OCI-LY7 (cell line): ENCODE results near the gene CNTN5. TPM values are rescaled to one million over a fixed set of nuclear protein-coding genes. Genes with fewer than 3 reads are reported as not detected.

Experiments used
- BruUV-seq: library from RNA; stranded (reverse); fragments of 400-500 nt; replicated peaks from 2 replicates; lab custom pipeline; 2021; lab: Mats Ljungman, UMichigan
- CTCF ChIA-PET: fragments of 300-600 bp; sonication (Branson Sonifier 250); formaldehyde crosslinking; loops from one replicate; lab custom pipeline; 2022; ENCODE audit warnings: antibody characterized with exemption; ENCODE audit not compliant: unreplicated experiment; lab: Charles Lee
- POLR2A ChIA-PET: fragments of 300-600 bp; sonication (Branson Sonifier 250); formaldehyde crosslinking; loops from one replicate; lab custom pipeline; 2022; ENCODE audit warnings: antibody characterized with exemption; lab: Charles Lee
- DNase-seq: peaks from one replicate; pipeline ENCODE4 v3.0.0-alpha.2; 2015; ENCODE audit warnings: low spot score
- H2AFZ ChIP-seq: fragments of 200-600 bp; sonication (generic), shearing (Covaris generic); 2 replicates; pipeline ENCODE4 v1.6.1; 2014; ENCODE audit warnings: mild to moderate bottlenecking, antibody characterized with exemption, low read length, moderate library complexity
- H3K27ac ChIP-seq: fragments of 200-600 bp; sonication (generic); 2 replicates; pipeline ENCODE4 v1.5.1; 2014; ENCODE audit warnings: mixed run types, low read depth, mild to moderate bottlenecking, moderate library complexity, low read length, inconsistent platforms; ENCODE audit not compliant: poor library complexity, severe bottlenecking
- H3K36me3 ChIP-seq: fragments of 200-600 bp; sonication (generic); 2 replicates; pipeline ENCODE4 v1.6.1; 2014; ENCODE audit warnings: mild to moderate bottlenecking, antibody characterized with exemption, low read length, moderate library complexity, mixed read lengths; ENCODE audit not compliant: insufficient read depth
- H3K4me1 ChIP-seq: fragments of 200-600 bp; sonication (generic); 2 replicates; pipeline ENCODE4 v1.5.1; 2014; ENCODE audit warnings: mild to moderate bottlenecking, low read length; ENCODE audit not compliant: insufficient read depth, poor library complexity, severe bottlenecking
- H3K4me2 ChIP-seq: fragments of 200-600 bp; sonication (generic); 2 replicates; pipeline ENCODE4 v1.6.1; 2014; ENCODE audit warnings: mild to moderate bottlenecking, low read length
- H3K4me3 ChIP-seq: fragments of 200-600 bp; sonication (generic); 2 replicates; pipeline ENCODE4 v1.5.1; 2014; ENCODE audit warnings: mild to moderate bottlenecking, low read depth, low read length; ENCODE audit not compliant: poor library complexity, severe bottlenecking
- H3K79me2 ChIP-seq: fragments of 200-600 bp; sonication (generic); 2 replicates; pipeline ENCODE4 v1.6.1; 2016; ENCODE audit warnings: low read depth, mild to moderate bottlenecking, low read length, moderate library complexity, mixed read lengths; ENCODE audit not compliant: insufficient read depth
- H3K9me2 ChIP-seq: fragments of 200-600 bp; sonication (generic); 2 replicates; pipeline ENCODE4 v1.6.1; 2016; ENCODE audit warnings: mild to moderate bottlenecking, low read length, mixed read lengths; ENCODE audit not compliant: insufficient read depth
- H3K9me3 ChIP-seq: fragments of 200-600 bp; sonication (generic); 2 replicates; pipeline ENCODE4 v1.6.1; 2014; ENCODE audit warnings: mild to moderate bottlenecking, mixed run types, low read length, mixed read lengths
- H4K20me1 ChIP-seq: fragments of 200-600 bp; sonication (generic); 2 replicates; pipeline ENCODE4 v1.6.1; 2014; ENCODE audit warnings: mild to moderate bottlenecking, antibody characterized with exemption, low read length, moderate library complexity, mixed read lengths; ENCODE audit not compliant: insufficient read depth
- CTCF ChIP-seq: fragments of 200-600 bp; sonication (generic); conservative IDR thresholded peaks from 2 replicates; pipeline ENCODE4 v1.5.1; 2014; ENCODE audit warnings: mild to moderate bottlenecking, antibody characterized with exemption, low read length, moderate library complexity, mixed read lengths
- EZH2phosphoT487 ChIP-seq: fragments of 200-600 bp; sonication (generic); IDR thresholded peaks from 2 replicates; pipeline ENCODE4 v1.6.1; 2018; ENCODE audit warnings: low read depth, borderline replicate concordance, mild to moderate bottlenecking, mixed run types, antibody characterized with exemption, low read length, moderate library complexity, mixed read lengths
- intact Hi-C: fragments of 100-400 bp; cut with micrococcal nuclease; formaldehyde crosslinking; loops from one replicate; pipeline ENCODE4 v1.10.0; 2022; ENCODE audit not compliant: unreplicated experiment
- total RNA-seq, 2 experiments: library from RNA; depleted of rRNA in 1 of 2; stranded (reverse); fragments of >200 nt in 1 of 2; shearing (Covaris generic) in 1 of 2; gene quantifications; 2 replicates each; pipeline ENCODE4 v1.2.3, GENCODE V29; 2014 to 2022

The CNTN5 gene
- total RNA-seq, 2 experiments from 2014 or later, result not detected

GRCh38 chr11:100359281-100359680 lies 1338.5 kb downstream of the CNTN5 start:
- Histone ChIP-seq H3K27ac (no peak overlapping the region), H3K36me3 (no peaks in the 10 kb centered on the region), H2AFZ (no peak overlapping the region), H3K4me1 (no peaks in the 10 kb centered on the region), H3K79me2 (no peaks in the 10 kb centered on the region), H3K9me3 (no peaks in the 10 kb centered on the region), H4K20me1 (no peaks in the 10 kb centered on the region), H3K9me2 (no peaks in the 10 kb centered on the region), H3K4me3 (no peak overlapping the region), H3K4me2 (no peak overlapping the region)
- no peak for DNase-seq
- TF ChIP-seq EZH2phosphoT487, result no peak
- no peak for TF ChIP-seq CTCF
- POLR2A ChIA-PET, result no interaction called here
- BruUV-seq, result no TSS peak
- CTCF ChIA-PET, result no interaction called here
- intact Hi-C loops, result no loop called here

- intact Hi-C loops, result no loop called here
- no peaks in the 10 kb centered on the region for H3K79me2 ChIP-seq
- CTCF ChIA-PET, result no interaction called here
- H4K20me1 ChIP-seq, result no peaks in the 10 kb centered on the region
- TF ChIP-seq CTCF (no peak), EZH2phosphoT487 (no peak)
- BruUV-seq, result no TSS peak
- no peaks in the 10 kb centered on the region for H3K36me3 ChIP-seq
- H3K4me3 ChIP-seq, result no peak overlapping the region
- no peak overlapping the region for H3K4me2 ChIP-seq
- no peaks in the 10 kb centered on the region for H3K4me1 ChIP-seq
- H3K9me2 ChIP-seq, result no peaks in the 10 kb centered on the region
- H2AFZ ChIP-seq, result no peak overlapping the region
- DNase-seq, result no peak
- H3K27ac ChIP-seq, result no peak overlapping the region
- POLR2A ChIA-PET, result no interaction called here
- H3K9me3 ChIP-seq, result peaks cover 6% of the 10 kb centered on the region; the same call in 1 of the 2 replicates
These were observed 1347.1 kb downstream of the CNTN5 start for GRCh38 chr11:100367892-100368291.

- POLR2A ChIA-PET, result no interaction called here
- H3K36me3 ChIP-seq, result no peaks in the 10 kb centered on the region
- no peaks in the 10 kb centered on the region for H3K9me2 ChIP-seq
- intact Hi-C loops, result no loop called here
- no peaks in the 10 kb centered on the region for H3K9me3 ChIP-seq
- DNase-seq, result no peak
- H3K4me1 ChIP-seq, result no peaks in the 10 kb centered on the region
- TF ChIP-seq CTCF, result no peak
- TF ChIP-seq EZH2phosphoT487, result no peak
- H3K4me3 ChIP-seq, result no peak overlapping the region
- no peaks in the 10 kb centered on the region for H3K79me2 ChIP-seq
- CTCF ChIA-PET, result no interaction called here
- no peak overlapping the region for H3K4me2 ChIP-seq
- H2AFZ ChIP-seq, result no peak overlapping the region
- H3K27ac ChIP-seq, result no peak overlapping the region
- H4K20me1 ChIP-seq, result no peaks in the 10 kb centered on the region
- no TSS peak for BruUV-seq
These were observed 1362.7 kb downstream of the CNTN5 start for GRCh38 chr11:100383357-100383865.
